NOMO-1 (cell line): ENCODE results near the gene TCF3.

ENCODE experiments used
- DNase-seq, 2 experiments: peaks; one replicate each; lab custom pipeline; 2025; ENCODE audit not compliant: unreplicated experiment in 2 of 2; lab: John Stamatoyannopoulos, UW

The TCF3 gene

DNA sequence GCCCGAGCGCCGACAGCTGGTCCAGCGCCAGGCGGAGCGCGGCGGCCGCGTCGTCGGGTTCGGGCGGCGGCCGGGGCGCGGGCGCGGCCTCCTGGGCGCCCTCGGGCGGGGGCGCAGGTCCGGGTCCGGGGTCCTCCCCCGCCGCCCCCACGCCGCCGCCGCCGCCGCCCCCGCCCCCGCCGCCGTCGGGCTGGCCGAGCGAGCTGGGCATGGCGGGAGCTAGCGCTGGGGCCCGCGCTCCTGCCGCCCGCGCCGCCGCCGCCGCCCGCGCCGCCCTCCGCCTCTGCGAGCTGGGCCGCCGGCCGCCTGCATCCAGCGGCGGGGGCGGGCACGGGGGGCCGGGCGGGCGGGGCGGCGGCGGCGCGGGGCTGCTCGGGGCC is 84.6 kb downstream of the TCF3 start:
- DNase-seq = no peak

DNA sequence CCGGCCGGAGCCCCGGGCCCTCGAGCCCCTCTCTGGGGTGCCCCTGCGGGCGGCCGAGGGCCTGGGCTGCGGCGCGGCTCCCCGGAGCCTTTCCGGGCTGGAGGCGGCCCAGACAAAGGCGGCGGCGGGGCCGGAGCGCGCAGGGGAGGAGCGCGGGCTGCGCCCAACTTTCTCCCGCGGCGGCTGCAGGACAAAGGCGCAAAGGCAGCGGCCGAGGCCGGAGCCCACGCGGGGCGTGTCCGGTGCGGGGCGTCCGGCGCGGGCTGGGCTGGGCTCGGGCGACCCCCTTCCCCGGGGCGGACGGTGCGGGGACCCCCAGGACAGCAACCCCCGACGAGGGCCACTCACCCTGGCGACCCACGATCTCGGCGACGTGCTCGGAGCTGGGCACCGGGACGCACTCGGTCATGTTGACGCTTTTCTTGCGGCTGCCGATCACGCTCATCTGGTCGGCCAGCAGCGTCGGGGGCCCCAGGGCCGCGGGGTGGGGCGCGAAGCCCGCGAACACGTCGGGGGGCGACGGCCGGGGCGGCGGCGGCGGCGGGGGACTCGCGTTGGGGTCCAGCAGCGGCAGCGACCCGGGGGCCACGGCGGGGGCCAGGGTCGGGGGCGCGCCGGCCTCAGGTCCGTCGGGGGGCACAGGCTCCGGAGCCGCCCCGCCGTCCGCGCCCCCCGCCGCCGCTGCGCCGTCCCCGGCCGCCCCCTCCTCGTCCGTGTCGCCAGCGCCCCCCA is 85.1 kb downstream of the TCF3 start:
- no peak for DNase-seq

DNA sequence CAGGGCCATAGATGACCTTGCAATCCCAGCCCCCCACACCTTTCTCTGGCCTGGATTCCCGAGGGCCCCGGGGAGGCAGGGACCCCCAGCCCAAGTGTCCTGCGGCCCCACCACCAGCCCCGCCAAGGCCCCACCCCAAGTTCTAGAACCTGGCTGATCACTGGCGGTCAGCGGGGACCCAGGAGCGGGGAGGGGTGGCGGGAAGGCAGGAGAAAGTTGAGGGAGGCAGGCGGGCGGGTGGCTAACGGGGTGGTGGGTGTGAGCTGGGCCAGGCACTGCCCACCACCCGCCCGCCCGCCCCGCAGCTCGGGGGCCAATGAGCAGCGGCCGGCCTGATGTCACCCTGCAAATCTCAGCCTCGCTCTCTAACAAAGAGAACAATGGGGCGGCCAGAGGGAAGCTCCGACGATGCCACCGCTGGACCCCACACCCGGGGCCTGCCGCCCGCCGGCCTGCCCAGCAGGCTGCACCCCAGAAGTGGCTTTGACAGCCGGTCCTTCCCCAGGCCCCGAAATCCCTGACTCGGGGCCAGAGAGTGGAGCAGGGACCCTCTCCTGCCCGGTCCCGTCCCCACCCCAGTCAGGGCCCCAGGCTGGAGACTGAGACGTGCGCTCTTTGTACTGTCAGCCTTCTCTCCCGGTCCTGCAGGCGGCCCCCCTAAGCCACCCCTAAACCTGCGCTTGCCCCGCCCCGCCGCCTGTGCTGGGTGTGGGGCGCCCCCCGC is 85.9 kb downstream of the TCF3 start:
- no peak for DNase-seq

DNA sequence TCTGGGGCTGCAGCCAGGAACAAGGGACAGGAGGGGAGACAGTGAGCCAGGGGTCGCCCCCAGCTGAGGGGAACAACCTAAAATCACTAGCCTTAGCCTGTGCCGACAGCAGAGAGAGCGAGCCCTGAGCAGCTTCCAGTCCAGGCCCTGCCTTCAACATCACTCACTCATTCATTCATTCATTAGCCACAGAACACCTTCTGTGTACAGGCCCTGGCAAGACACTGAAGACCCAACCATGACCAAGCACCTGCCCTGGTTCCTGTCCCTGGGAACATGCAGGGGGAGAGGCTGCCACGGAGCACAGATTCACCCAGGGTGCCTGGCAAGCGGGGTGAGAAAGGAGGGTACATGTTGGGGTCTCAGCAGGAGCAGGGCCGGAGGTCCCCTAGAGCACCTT is 89.2 kb downstream of the TCF3 start:
- DNase-seq = no peak

DNA sequence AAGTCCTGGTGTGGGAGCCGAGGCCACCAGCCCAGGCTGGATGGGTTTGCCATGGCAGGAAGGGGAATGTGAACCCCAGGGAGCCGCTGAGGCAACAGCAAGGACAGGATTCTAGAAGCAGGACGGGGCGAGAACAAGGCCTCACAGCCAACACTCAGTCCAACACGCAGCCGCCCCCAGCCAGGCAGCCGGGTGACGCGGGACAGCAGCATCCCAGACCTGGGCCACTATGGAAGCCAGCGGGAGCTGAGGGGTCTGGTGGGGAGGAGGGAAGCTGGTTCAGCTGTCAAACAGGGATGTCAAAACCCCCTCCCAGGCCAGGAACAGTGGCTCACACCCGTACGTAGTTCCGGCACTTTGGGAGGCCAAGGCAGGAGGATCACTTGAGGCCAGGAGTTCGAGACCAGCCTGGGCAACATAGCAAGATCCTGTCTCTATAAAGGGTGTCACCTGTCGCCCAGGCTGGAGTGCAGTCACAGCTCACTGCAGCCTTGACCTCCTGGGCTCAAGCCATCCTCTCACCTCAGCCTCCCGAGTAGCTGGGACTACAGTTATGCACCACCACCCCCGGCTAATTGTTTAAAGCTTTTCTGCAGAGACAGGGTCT is 91.1 kb downstream of the TCF3 start:
- no peak for DNase-seq

DNA sequence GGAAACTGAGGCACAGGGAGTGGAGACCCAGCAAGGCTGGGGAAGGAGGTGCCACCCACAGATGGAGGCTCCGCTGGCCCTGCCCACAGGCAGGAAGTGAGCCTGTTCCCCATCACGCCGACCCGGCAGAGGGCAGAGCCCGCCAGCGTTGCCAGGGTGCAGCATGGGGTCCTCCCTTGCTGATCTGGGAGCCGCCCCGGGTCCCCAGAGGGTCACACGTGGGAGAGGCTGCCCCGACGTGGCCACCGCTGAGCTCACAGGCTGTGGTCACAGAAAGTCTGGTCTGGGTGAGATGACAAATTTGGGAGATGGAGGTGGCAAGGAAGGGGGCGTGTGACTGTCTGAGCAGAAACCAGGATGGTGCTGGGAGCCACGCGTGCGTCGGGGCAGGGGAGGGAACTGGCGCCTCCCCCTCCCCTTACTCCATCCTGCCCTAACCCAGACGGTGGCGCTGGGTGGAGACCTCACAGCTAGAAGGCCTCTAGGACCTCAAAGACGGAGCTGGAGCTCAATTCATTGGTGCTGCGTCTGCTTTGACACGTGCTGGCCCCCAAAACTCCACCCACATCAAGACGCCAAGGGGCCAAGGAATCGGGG is 92.0 kb downstream of the TCF3 start:
- no peak for DNase-seq
